HG02852 (cell line): Measurements from ENCODE around the gene MON1A.

Experiments used
- ATAC-seq: cut with Tn5 transposase; IDR thresholded peaks from one replicate; pipeline ENCODE4 v1.9.1; 2021; ENCODE audit warnings: mild to moderate bottlenecking, moderate library complexity; ENCODE audit not compliant: unreplicated experiment

The MON1A gene

GRCh38 chr3:49895791-49896190, 33.8 kb downstream of the MON1A start:
- ATAC-seq, result no peak

DNA sequence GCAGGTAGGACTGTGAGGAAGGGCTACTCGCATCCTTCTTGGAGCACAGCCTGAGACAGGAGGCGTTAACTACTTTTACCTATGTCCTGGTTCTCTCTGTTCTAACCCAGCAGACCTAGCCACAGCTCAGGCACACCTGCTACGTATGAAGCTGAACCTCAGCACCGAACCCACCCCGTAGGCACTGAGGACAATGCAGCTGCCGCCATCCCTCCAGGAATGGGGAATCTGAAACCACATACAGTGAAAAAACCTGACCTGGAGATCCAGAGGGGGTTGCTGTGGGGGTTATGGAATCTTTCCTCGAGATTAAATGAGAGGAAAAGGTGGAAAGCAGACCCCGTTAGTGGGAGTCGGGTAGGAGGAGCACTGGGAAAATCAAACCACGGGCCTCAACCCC, 40.3 kb downstream of the MON1A start:
- no peak for ATAC-seq

DNA sequence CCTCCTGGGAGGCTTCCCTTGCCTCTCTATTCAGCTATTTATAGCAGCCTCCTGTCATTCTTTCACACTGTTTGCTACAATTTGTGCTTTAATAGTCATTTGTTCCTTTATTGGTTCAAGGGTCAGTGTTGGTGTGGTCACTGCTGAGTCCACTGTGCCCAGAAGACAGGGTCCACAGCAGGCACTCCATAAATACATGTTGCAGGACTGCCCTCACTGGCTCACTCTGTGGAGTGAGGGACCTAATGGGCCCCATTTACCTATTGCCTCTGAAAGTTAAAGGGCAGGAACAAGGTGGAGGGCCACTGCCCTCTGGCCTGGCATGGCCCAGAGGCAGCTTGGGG, 42.7 kb downstream of the MON1A start:
- ATAC-seq, result no peak

- ATAC-seq, result no peak
Measured at GRCh38 chr3:49883998-49884397, 45.6 kb downstream of the MON1A start.

DNA sequence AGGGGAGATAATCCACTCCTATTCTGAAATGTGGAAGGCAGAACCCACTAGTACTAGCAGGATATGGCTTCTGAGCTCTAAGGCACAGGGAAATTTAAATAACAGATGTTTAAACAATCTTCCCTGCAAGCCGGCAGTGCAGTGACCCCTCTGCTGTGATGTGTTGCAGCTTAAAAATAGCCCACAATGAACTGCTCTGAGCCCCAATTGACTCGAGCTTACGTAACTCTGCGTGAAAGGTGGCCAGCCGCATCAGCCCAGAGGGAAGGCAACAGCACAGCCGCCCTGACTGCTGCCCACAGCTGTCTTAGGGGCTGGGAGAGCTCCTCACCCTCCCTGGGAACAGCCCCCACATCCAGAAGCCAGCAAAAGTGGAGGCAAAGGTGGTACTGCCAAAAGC, 47.4 kb downstream of the MON1A start:
- no peak for ATAC-seq

DNA sequence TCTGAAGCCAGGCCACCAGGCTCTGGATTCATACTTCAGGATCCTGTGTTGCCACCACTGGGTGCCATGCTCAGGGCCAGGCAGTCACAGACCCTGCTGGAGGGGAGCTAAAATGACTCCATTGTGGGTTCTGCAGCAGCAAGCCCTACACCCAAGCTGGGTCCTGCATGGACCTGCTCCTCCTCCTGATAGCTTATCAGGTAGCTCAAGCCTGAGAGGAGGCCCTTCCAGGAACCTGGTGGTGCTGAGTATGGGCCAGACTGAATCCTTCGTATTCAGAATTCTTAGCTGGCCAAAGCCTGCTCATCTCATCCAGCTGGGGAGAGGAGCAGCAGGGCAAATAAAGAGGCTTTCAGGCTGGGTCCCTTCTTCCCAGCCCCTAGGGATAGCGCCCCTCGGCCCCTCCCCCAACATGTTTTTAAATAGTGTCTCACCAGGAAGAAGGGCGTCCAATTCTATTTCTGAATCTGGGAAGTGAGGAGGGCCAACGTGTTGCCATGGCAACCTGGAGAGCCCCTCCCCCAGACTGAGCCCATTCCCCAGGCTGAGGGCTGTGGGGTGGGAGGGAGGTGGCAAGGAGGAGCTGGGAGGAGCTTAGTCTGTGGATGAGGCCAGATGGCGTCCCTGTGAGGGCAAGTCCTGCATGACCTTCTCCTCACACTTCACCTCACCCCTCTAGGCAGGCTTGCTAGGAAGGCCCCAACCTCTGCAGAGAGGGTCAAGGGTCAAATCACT, 48.9 kb downstream of the MON1A start:
- no peak for ATAC-seq

DNA sequence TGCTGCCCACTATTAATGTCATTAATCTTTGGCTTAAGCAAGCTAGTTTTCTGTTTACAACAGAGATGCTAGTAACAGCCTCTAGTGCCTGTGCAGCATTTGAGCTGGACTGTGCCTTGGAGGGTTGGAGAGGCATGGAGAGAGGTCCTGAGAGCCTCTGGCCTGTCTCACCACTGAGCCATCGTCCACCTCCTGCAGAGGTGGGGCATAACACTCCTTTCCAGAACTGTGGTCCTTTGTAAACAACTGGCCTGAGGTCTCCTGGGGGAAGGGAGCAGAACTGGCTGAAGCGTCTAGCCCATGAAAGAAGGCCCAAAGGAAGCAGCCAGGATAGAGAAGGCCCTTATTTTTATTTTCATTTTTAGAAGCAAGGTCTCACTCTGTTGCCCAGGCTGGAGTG, 49.9 kb downstream of the MON1A start:
- no peak for ATAC-seq

DNA sequence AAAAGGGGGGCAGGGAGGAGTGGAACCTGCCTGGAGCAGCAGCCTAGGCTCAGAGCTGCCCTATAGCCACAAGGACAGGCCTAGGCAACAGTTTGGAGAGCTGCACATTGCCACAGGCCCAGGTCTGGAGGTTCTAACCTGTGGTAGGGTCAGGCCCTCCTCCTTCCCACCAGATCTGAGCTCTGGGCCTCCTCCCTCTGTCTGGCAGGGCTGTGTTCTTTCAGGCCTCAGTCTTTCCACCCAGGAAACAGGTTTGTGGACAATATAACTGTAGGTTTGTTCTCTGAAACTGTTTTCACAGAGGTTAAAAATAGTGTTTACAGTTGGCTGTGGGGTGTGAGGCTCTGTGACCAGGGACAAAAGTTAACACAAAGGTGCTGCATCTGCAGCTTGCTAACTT, 50.9 kb downstream of the MON1A start:
- ATAC-seq, result no peak

DNA sequence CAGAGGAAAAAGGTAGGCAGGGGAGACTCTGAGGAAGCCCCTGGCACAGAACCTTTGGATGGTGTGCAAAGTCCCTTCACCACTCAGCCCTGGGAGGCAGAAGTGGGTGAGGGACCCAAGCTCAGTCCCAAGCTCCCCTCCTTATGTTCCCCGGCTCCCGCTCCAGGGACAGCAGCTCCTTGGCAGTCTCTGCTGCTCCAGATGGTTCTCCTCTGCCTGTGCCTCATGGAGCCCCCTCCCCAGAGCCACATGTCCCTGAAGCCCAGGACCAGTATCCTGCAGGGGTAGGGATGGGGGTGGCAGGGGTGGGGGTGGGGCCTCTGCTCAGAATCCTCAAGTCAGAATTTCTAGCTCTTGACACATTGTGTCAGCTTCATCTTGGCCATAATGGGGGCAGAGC, 51.9 kb downstream of the MON1A start:
- no peak for ATAC-seq

DNA sequence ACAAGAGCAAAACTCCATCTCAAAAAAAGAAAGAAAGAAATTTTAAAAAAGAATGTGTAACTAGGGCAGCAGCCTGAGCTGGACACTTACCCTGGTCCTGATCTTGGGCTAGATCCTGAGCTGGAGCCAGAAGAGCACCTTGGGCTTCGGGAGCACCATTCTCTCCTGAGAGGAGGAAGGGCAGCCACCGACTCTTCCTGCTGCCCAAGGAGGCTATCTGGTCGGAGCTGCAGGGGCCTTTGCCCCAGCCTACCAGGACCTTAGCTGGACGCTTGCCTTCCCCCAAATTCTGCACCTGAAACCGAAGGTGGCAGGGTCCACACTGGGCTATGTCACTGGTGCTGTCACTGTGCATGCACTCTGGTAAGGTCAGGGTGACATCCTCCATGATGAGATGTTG, 53.0 kb downstream of the MON1A start:
- ATAC-seq, result no peak

GRCh38 chr3:49873623-49874022, 56.0 kb downstream of the MON1A start:
- no peak for ATAC-seq

DNA sequence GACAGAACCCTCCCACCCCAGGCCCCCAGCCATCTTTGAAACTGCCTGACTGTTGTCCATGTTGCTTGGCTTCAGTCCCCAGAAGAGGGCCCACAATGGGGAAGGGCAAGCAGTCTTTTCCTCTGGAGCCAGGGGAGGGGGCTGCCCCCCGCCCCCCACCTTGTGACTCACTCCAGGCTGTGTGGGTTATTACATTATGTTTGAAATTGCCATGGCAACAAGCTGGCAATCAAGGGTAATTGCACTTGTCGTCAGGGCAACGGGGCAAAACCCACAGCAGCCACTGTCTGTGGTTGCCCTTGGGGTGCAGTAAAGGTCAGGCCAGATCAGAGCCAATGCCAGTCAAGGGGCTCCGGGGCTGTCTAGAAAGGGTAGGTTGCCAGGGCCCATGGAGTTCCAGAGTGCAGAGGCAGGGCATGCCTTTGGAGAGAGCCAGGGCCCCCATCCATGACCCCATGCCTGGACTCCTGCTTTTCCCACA, 56.8 kb downstream of the MON1A start:
- ATAC-seq, result no peak

DNA sequence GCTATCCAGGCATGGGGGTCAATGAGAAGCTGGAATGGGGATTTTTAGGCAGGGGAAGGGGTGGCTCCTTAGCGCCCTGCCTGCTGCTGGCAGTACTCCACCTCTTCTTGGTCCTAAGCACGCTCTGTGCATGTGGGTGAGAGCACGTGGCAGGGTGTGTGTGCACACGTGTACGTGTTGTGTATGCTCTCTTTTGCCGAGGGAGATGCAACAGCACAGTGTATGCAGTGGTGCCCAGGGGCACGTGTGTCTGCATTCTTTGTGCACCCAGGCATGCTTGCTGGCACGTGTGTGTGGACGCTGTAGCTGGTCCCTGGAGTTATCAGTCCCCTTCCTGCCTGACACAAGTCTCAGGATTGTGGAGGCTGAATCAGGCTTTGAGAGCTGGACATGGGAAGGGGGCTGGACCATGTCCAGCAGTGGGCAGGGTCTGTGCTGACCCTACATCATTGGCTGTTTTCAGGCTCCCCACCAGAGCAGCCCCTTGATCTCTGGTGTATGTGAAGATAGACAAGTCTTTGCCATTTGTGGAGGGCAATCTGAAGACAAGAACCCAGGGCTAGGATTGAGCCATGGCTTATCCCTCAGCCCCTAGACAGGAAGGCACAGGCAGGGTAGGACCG, 58.0 kb downstream of the MON1A start:
- ATAC-seq, result no peak

DNA sequence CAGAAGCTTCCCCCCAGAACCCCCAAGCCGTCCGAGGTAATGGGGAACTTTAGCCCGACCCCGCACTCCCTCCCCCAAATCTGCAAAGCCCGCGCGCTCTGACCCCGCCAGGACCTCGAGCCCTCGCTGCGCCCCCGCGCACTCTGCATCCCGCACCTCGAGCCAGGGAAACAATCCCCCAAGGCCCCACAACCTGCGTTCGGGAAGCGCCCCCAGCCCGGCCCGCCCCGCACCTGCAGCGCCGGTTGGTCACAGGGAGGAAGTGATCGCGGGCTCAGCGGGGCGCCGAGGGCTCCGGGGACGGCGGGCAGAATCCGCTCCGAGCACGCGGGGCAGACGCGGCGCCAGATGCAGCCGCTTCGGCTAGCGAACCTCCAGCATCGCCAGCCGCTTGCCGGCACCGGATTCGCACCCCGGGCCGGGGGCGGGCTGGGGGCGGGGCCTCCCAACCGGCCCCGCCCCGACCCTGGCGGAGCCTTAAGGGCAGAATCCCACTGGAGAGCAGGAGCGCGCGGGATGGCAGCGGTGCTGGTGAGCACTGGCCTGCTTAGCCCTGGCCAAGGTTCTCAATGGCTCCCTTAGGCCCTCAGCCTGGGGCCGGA, 60.0 kb downstream of the MON1A start, which contains the start of gene CAMKV:
Gene CAMKV, minus strand, starts transcription at position 382 of the 602 bp plus-strand sequence. CDS start 7,518 bp downstream, outside the sequence.
- ATAC-seq, result no peak

GRCh38 chr3:49868862-49869466, 60.6 kb downstream of the MON1A start:
- ATAC-seq, result no peak

DNA sequence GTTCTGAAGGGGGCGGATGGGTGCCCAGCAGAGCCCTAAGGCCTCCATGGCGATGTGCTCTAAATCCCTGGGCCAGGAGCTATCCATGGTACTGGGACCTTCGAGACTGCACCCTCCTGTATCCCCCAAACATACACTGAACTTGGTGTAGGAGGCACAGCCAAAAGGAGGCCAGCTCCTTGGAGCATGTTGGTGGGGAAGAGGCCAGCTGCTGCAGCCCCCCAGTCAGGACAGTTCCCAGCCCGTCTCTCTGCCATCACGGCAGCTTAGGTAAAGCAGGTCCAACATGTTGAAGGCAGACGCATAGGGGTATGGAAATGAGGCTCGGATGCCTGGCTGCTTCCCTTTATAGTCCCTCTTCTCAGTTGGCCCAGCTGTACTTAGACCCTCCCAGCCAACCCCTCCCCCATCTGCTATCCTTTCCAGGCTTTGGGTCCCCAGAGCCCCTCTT, 61.7 kb downstream of the MON1A start:
- ATAC-seq, result no peak

- ATAC-seq, result no peak
Measured at GRCh38 chr3:49867400-49867799, 62.2 kb downstream of the MON1A start.

GRCh38 chr3:49865198-49865784, 64.3 kb downstream of the MON1A start:
- no peak for ATAC-seq

DNA sequence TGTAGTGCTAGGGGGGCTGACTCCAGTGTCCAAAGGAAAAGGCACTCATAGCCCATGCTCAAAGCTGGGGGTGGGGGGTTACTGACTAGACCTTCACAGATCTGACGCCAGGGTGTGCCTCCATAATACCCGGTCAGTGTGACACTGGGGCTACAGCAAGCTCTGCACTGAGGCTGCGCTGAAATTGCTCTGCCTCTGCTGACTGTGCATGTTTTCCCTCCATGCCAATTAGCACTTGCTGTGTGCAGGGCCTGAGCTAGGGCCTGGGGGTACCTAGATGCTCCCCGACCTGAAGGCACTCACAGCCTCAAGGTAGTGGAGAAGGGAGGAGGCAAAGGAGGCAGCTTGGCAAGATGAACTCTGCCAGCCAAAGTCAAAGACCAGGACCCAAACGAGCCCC, 65.1 kb downstream of the MON1A start:
- no peak for ATAC-seq

- no peak for ATAC-seq
Measured at GRCh38 chr3:49859576-49860305, 69.9 kb downstream of the MON1A start.
